Uterus (tissue), 2 donors: Measurements from ENCODE around the gene ST6GALNAC3.

ENCODE experiments used
- CTCF ChIP-seq, 4 experiments: fragments of 200-600 bp in 2 of 4; fragments of 450-650 bp in 2 of 4; sonication (generic) in 2 of 4; IDR thresholded peaks; one replicate each; pipeline ENCODE4 v1.5.1; 2016 to 2019; ENCODE audit warnings: antibody characterized with exemption in 4 of 4, mild to moderate bottlenecking in 2 of 4, moderate library complexity in 1 of 4
- POLR2A ChIP-seq, 2 donors: fragments of 450-650 bp; IDR thresholded peaks; one replicate each; pipeline ENCODE4 v1.6.1; 2016; ENCODE audit warnings: antibody characterized with exemption in 2 of 2, mild to moderate bottlenecking in 1 of 2, moderate library complexity in 1 of 2

GRCh38 chr1:76144247-76144646 is 69.7 kb downstream of the ST6GALNAC3 start:
- no peak for TF ChIP-seq CTCF (IDR thresholded peaks at IDR 0.05)
- TF ChIP-seq POLR2A (IDR thresholded peaks at IDR 0.05), result no peak
